GM18508 (cell line): ENCODE measurements around the gene TSPAN33.
"Not testable (repeated sequence)": the region's sequence is repeated elsewhere in the genome, so short reads cannot be mapped to it uniquely, and the experiment has no call there.

Experiments used
- ATAC-seq: cut with Tn5 transposase; IDR thresholded peaks from one replicate; pipeline ENCODE4 v1.9.1; 2021; ENCODE audit warnings: moderate number of reproducible peaks; ENCODE audit not compliant: insufficient read depth, unreplicated experiment

The TSPAN33 gene

GRCh38 chr7:129205126-129205818 is 60.8 kb downstream of the TSPAN33 start:
- no peak for ATAC-seq

DNA sequence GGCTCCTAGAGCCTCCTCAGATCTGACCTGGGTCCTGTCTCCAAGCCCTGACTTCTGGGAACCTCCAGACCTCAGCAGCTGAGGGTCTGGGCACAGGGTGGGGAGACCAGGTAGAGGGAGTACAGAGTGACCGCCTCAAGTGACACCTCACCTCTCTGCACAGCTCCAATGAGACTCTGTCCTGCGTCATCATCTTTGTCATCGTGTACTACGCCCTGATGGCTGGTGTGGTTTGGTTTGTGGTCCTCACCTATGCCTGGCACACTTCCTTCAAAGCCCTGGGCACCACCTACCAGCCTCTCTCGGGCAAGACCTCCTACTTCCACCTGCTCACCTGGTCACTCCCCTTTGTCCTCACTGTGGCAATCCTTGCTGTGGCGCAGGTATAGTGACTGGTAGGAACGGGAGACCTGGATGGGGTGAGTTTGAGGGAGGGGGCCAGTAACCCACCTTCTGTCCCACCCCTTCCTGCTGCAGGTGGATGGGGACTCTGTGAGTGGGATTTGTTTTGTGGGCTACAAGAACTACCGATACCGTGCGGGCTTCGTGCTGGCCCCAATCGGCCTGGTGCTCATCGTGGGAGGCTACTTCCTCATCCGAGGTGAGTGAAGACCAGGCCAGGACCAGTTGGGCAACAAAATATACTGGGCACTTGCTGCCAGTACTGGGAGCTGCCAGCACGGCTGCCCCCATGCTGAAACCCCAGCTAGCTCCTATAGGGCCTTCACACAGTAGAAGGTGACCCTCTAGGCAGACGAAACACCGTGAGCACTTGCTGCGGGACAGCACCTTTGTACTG is 61.7 kb downstream of the TSPAN33 start:
- no peak for ATAC-seq

DNA sequence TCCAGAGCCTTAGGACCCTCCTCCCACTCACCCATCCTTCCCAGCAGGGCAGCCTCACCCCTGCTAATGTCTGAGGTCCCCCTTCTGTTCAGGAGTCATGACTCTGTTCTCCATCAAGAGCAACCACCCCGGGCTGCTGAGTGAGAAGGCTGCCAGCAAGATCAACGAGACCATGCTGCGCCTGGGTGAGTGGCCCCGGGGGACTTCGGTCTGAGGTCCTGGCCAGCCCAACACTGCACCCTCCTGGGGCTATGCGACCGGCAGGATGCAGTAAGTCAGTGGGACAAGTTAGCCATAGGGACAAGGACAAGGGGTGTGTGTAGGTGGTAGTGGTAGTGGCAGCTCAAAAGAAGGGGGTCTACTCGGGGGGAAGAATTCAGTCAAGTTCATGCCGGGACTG is 64.2 kb downstream of the TSPAN33 start:
- ATAC-seq = no peak

- no peak for ATAC-seq
These were observed 64.8 kb downstream of the TSPAN33 start for GRCh38 chr7:129209067-129209926.

- no peak for ATAC-seq
These were observed 65.9 kb downstream of the TSPAN33 start for GRCh38 chr7:129210256-129210988.

GRCh38 chr7:129210989-129211312 is 66.4 kb downstream of the TSPAN33 start:
- no peak for ATAC-seq

DNA sequence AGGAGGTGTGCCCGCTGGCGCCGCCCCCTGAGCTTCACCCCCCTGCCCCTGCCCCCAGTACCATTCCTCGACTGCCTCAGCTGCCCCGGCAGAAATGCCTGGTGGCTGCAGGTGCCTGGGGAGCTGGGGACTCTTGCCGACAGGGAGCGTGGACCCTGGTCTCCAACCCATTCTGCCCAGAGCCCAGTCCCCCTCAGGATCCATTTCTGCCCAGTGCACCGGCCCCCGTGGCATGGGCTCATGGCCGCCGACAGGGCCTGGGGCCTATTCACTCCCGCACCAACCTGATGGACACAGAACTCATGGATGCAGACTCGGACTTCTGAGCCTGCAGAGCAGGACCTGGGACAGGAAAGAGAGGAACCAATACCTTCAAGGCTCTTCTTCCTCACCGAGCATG is 67.6 kb downstream of the TSPAN33 start:
- ATAC-seq = no peak

- no peak for ATAC-seq
These were observed 68.1 kb downstream of the TSPAN33 start for GRCh38 chr7:129212596-129212995.

DNA sequence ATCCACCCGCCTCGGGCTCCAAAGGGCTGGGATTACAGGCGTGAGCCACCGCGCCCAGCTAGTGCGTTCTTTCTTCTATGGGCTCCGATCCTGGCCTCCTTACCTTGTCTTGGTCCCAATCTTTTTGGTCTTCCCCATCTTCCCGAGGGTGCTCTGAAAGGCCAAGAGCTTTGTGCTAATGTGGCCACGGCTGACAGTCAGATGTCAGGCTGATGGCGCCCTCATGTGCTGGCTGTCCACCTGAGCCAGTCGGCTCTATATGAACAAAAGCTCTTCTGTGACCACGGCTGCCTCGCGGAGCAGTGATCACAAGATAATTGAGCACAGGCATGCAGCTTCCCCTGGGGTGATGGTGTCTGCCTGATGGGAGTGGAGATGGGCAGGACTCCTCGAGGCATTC is 69.3 kb downstream of the TSPAN33 start:
- no peak for ATAC-seq

GRCh38 chr7:129215691-129216090 is 71.2 kb downstream of the TSPAN33 start:
- not testable (repeated sequence) for ATAC-seq

DNA sequence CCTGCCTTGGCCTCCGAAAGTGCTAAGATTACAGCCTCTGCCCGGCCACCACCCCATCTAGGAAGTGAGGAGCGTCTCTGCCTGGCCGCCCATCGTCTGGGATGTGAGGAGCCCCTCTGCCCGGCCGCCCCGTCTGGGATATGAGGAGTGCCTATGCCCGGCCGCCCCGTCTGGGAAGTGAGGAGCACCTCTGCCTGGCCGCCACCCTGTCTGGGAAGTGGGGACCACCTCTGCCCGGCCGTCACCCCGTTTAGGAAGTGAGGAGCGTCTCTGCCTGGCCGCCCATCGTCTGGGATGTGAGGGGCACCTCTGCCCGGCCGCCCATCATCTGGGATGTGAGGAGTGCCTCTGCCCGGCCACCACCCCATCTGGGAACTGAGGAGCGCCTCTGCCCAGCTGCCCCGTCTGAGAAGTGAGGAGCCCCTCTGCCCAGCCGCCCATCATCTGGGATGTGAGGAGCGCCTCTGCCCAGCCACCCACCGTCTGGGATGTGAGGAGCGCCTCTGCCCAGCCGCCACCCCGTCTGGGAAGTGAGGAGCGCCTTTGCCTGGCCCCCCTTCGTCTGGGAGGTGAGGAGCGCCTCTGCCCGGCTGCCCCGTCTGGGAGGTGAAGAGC is 71.7 kb downstream of the TSPAN33 start:
- ATAC-seq = not testable (repeated sequence)

DNA sequence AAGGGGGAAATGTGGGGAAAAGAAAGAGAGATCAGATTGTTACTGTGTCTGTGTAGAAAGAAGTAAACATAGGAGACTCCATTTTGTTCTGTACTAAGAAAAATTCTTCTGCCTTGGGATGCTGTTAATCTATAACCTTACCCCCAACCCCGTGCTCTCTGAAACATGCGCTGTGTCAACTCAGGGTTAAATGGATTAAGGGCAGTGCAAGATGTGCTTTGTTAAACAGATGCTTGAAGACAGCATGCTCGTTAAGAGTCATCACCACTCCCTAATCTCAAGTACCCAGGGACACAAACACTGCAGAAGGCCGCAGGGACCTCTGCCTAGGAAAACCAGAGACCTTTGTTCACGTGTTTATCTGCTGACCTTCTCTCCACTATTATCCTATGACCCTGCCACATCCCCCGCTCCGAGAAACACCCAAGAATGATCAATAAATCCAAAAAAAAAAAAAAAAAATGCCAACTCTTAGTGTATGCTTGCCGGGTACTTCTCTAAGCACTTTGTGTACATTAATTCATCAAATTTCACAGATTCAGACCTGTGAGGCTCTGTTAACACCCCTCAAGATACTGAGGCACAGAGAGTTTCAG is 72.4 kb downstream of the TSPAN33 start:
- not testable (repeated sequence) for ATAC-seq

GRCh38 chr7:129218514-129219062 is 74.1 kb downstream of the TSPAN33 start:
- peak; percentile 77 for ATAC-seq

GRCh38 chr7:129219166-129219565 is 74.7 kb downstream of the TSPAN33 start:
- ATAC-seq = not testable (repeated sequence)
